Measurements from ENCODE around the gene GSTM3.

- TF ChIP-seq, protein P1, sequence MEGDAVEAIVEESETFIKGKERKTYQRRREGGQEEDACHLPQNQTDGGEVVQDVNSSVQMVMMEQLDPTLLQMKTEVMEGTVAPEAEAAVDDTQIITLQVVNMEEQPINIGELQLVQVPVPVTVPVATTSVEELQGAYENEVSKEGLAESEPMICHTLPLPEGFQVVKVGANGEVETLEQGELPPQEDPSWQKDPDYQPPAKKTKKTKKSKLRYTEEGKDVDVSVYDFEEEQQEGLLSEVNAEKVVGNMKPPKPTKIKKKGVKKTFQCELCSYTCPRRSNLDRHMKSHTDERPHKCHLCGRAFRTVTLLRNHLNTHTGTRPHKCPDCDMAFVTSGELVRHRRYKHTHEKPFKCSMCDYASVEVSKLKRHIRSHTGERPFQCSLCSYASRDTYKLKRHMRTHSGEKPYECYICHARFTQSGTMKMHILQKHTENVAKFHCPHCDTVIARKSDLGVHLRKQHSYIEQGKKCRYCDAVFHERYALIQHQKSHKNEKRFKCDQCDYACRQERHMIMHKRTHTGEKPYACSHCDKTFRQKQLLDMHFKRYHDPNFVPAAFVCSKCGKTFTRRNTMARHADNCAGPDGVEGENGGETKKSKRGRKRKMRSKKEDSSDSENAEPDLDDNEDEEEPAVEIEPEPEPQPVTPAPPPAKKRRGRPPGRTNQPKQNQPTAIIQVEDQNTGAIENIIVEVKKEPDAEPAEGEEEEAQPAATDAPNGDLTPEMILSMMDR (IDR thresholded peaks at IDR 0.05), result no peak
- TF ChIP-seq POLR2A (IDR thresholded peaks at IDR 0.05) (no peak), POLR2AphosphoS5 (IDR thresholded peaks at IDR 0.05) (no peak), EP300 (IDR thresholded peaks at IDR 0.05) (no peak)
Observed at GRCh38 chr1:109785446-109786111, 44.7 kb upstream of the GSTM3 start.
